T1000 (cell line): ENCODE data around the gene MATN1.

Source experiments
- DNase-seq: peaks from one replicate; lab custom pipeline; 2025; ENCODE audit warnings: mixed read lengths; lab: John Stamatoyannopoulos, UW

Gene MATN1

GRCh38 chr1:30745156-30745833 is 21.9 kb upstream of the MATN1 start:
- no peak for DNase-seq

- no peak for DNase-seq
These were observed 20.8 kb upstream of the MATN1 start for GRCh38 chr1:30744060-30744756.

- no peak for DNase-seq
These were observed 20.2 kb upstream of the MATN1 start for GRCh38 chr1:30743584-30744059.

GRCh38 chr1:30742963-30743559 is 19.7 kb upstream of the MATN1 start:
- DNase-seq: no peak

- no peak for DNase-seq
These were observed 19.0 kb upstream of the MATN1 start for GRCh38 chr1:30742300-30742962.

GRCh38 chr1:30741239-30741894 is 18.0 kb upstream of the MATN1 start:
- DNase-seq: no peak

GRCh38 chr1:30740251-30741238 is 17.2 kb upstream of the MATN1 start:
- DNase-seq: no peak

GRCh38 chr1:30739601-30740000 is 16.2 kb upstream of the MATN1 start:
- DNase-seq: no peak

- no peak for DNase-seq
These were observed 15.6 kb upstream of the MATN1 start for GRCh38 chr1:30738715-30739559.

GRCh38 chr1:30738040-30738714 is 14.8 kb upstream of the MATN1 start:
- no peak for DNase-seq

- no peak for DNase-seq
These were observed 14.1 kb upstream of the MATN1 start for GRCh38 chr1:30737357-30738039.

GRCh38 chr1:30735668-30736498 is 12.5 kb upstream of the MATN1 start:
- no peak for DNase-seq

- DNase-seq: no peak
These were observed 11.7 kb upstream of the MATN1 start for GRCh38 chr1:30735124-30735523.

- no peak for DNase-seq
These were observed 11.2 kb upstream of the MATN1 start for GRCh38 chr1:30734580-30734979.

- no peak for DNase-seq
These were observed 10.7 kb upstream of the MATN1 start for GRCh38 chr1:30734106-30734505.

- no peak for DNase-seq
These were observed 10.1 kb upstream of the MATN1 start for GRCh38 chr1:30733493-30733892.

GRCh38 chr1:30732277-30732996 is 9.1 kb upstream of the MATN1 start:
- no peak for DNase-seq
